Measurements from ENCODE around the gene GPHB5.
"Not testable (repeated sequence)": the region's sequence is repeated elsewhere in the genome, so short reads cannot be mapped to it uniquely, and the experiment has no call there.

The GPHB5 gene

GRCh38 chr14:63292805-63293204 is 25.9 kb downstream of the GPHB5 start:
- H3K9me3 ChIP-seq (ENCODE audit: control insufficient read depth, low read length), result no peaks in the 10 kb centered on the region
- no peaks in the 10 kb centered on the region for H3K36me3 ChIP-seq (ENCODE audit: control insufficient read depth, insufficient read depth, low read length, severe bottlenecking)
- peaks cover 26% of the 10 kb centered on the region for H3K4me1 ChIP-seq (ENCODE audit: control insufficient read depth, insufficient read depth, low read length)
- DNase-seq (ENCODE audit: low read depth), result no peak
- H3K9ac ChIP-seq (ENCODE audit: low read length), result no peak overlapping the region
- no peak overlapping the region for H3K4me3 ChIP-seq (ENCODE audit: low read length)
- H3K27me3 ChIP-seq (replicated peaks; ENCODE audit: control insufficient read depth, insufficient read depth, low read length), result no peaks in the 10 kb centered on the region

- Histone ChIP-seq H3K9me3 (ENCODE audit: control insufficient read depth, low read length) (no peaks in the 10 kb centered on the region), H3K27me3 (replicated peaks; ENCODE audit: control insufficient read depth, insufficient read depth, low read length) (no peaks in the 10 kb centered on the region), H3K4me3 (ENCODE audit: low read length) (no peak overlapping the region), H3K4me1 (ENCODE audit: control insufficient read depth, insufficient read depth, low read length) (peaks cover 17% of the 10 kb centered on the region), H3K36me3 (ENCODE audit: control insufficient read depth, insufficient read depth, low read length, severe bottlenecking) (no peaks in the 10 kb centered on the region), H3K9ac (ENCODE audit: low read length) (peak overlapping the region; percentile 27)
- no peak for DNase-seq (ENCODE audit: low read depth)
These were observed 27.8 kb downstream of the GPHB5 start for GRCh38 chr14:63290741-63291430.

GRCh38 chr14:63288853-63289252 is 29.9 kb downstream of the GPHB5 start:
- H3K36me3 ChIP-seq (ENCODE audit: control insufficient read depth, insufficient read depth, low read length, severe bottlenecking), result no peaks in the 10 kb centered on the region
- no peak for DNase-seq (ENCODE audit: low read depth)
- H3K9ac ChIP-seq (ENCODE audit: low read length), result no peak overlapping the region
- peaks cover 15% of the 10 kb centered on the region for H3K4me1 ChIP-seq (ENCODE audit: control insufficient read depth, insufficient read depth, low read length)
- no peaks in the 10 kb centered on the region for H3K27me3 ChIP-seq (replicated peaks; ENCODE audit: control insufficient read depth, insufficient read depth, low read length)
- H3K9me3 ChIP-seq (ENCODE audit: control insufficient read depth, low read length), result no peaks in the 10 kb centered on the region
- no peak overlapping the region for H3K4me3 ChIP-seq (ENCODE audit: low read length)

GRCh38 chr14:63287666-63288483 is 30.9 kb downstream of the GPHB5 start:
- H3K9ac ChIP-seq (ENCODE audit: low read length), result no peak overlapping the region
- no peaks in the 10 kb centered on the region for H3K9me3 ChIP-seq (ENCODE audit: control insufficient read depth, low read length)
- no peaks in the 10 kb centered on the region for H3K27me3 ChIP-seq (replicated peaks; ENCODE audit: control insufficient read depth, insufficient read depth, low read length)
- no peaks in the 10 kb centered on the region for H3K36me3 ChIP-seq (ENCODE audit: control insufficient read depth, insufficient read depth, low read length, severe bottlenecking)
- no peak overlapping the region for H3K4me3 ChIP-seq (ENCODE audit: low read length)
- DNase-seq (ENCODE audit: low read depth), result peak; percentile 60
- H3K4me1 ChIP-seq (ENCODE audit: control insufficient read depth, insufficient read depth, low read length), result peaks cover 16% of the 10 kb centered on the region

- Histone ChIP-seq H3K4me1 (ENCODE audit: control insufficient read depth, insufficient read depth, low read length) (peaks cover 14% of the 10 kb centered on the region), H3K36me3 (ENCODE audit: control insufficient read depth, insufficient read depth, low read length, severe bottlenecking) (no peaks in the 10 kb centered on the region), H3K27me3 (replicated peaks; ENCODE audit: control insufficient read depth, insufficient read depth, low read length) (no peaks in the 10 kb centered on the region), H3K9ac (ENCODE audit: low read length) (no peak overlapping the region), H3K9me3 (ENCODE audit: control insufficient read depth, low read length) (no peaks in the 10 kb centered on the region), H3K4me3 (ENCODE audit: low read length) (no peak overlapping the region)
- no peak for DNase-seq (ENCODE audit: low read depth)
These were observed 32.7 kb downstream of the GPHB5 start for GRCh38 chr14:63286071-63286470.

GRCh38 chr14:63283884-63284248 is 34.9 kb downstream of the GPHB5 start:
- no peak for DNase-seq (ENCODE audit: low read depth)

GRCh38 chr14:63282997-63283883 is 35.5 kb downstream of the GPHB5 start:
- Histone ChIP-seq H3K4me1 (ENCODE audit: control insufficient read depth, insufficient read depth, low read length) (peaks cover 5% of the 10 kb centered on the region), H3K4me3 (ENCODE audit: low read length) (peak overlapping the region; percentile 53), H3K9me3 (ENCODE audit: control insufficient read depth, low read length) (no peaks in the 10 kb centered on the region), H3K9ac (ENCODE audit: low read length) (peak overlapping the region; percentile 16), H3K36me3 (ENCODE audit: control insufficient read depth, insufficient read depth, low read length, severe bottlenecking) (no peaks in the 10 kb centered on the region), H3K27me3 (replicated peaks; ENCODE audit: control insufficient read depth, insufficient read depth, low read length) (no peaks in the 10 kb centered on the region)
- DNase-seq (ENCODE audit: low read depth), result no peak

More at GRCh38 chr14:63283884-63284248, 34.9 kb downstream of the GPHB5 start:
- H3K9me3 ChIP-seq (ENCODE audit: control insufficient read depth, low read length), result no peaks in the 10 kb centered on the region
- peaks cover 5% of the 10 kb centered on the region for H3K4me1 ChIP-seq (ENCODE audit: control insufficient read depth, insufficient read depth, low read length)
- H3K36me3 ChIP-seq (ENCODE audit: control insufficient read depth, insufficient read depth, low read length, severe bottlenecking), result no peaks in the 10 kb centered on the region
- H3K9ac ChIP-seq (ENCODE audit: low read length), result no peak overlapping the region
- H3K4me3 ChIP-seq (ENCODE audit: low read length), result no peak overlapping the region
- no peaks in the 10 kb centered on the region for H3K27me3 ChIP-seq (replicated peaks; ENCODE audit: control insufficient read depth, insufficient read depth, low read length)

- DNase-seq (ENCODE audit: low read depth); H3K9me3 ChIP-seq (ENCODE audit: control insufficient read depth, low read length); H3K36me3 ChIP-seq (ENCODE audit: control insufficient read depth, insufficient read depth, low read length, severe bottlenecking); H3K9ac ChIP-seq (ENCODE audit: low read length); H3K4me3 ChIP-seq (ENCODE audit: low read length); H3K27me3 ChIP-seq (replicated peaks; ENCODE audit: control insufficient read depth, insufficient read depth, low read length); H3K4me1 ChIP-seq (ENCODE audit: control insufficient read depth, insufficient read depth, low read length): not testable (repeated sequence)
These were observed 38.8 kb downstream of the GPHB5 start for GRCh38 chr14:63279933-63280332.

GRCh38 chr14:63277591-63278183 is 41.0 kb downstream of the GPHB5 start:
- no peaks in the 10 kb centered on the region for H3K27me3 ChIP-seq (replicated peaks; ENCODE audit: control insufficient read depth, insufficient read depth, low read length)
- no peak overlapping the region for H3K4me3 ChIP-seq (ENCODE audit: low read length)
- peaks cover 21% of the 10 kb centered on the region for H3K4me1 ChIP-seq (ENCODE audit: control insufficient read depth, insufficient read depth, low read length)
- DNase-seq (ENCODE audit: low read depth), result no peak
- H3K9ac ChIP-seq (ENCODE audit: low read length), result no peak overlapping the region
- H3K36me3 ChIP-seq (ENCODE audit: control insufficient read depth, insufficient read depth, low read length, severe bottlenecking), result no peaks in the 10 kb centered on the region
- no peaks in the 10 kb centered on the region for H3K9me3 ChIP-seq (ENCODE audit: control insufficient read depth, low read length)

GRCh38 chr14:63276492-63277342 is 42.0 kb downstream of the GPHB5 start:
- Histone ChIP-seq H3K27me3 (replicated peaks; ENCODE audit: control insufficient read depth, insufficient read depth, low read length) (no peaks in the 10 kb centered on the region), H3K9me3 (ENCODE audit: control insufficient read depth, low read length) (no peaks in the 10 kb centered on the region), H3K4me3 (ENCODE audit: low read length) (no peak overlapping the region), H3K36me3 (ENCODE audit: control insufficient read depth, insufficient read depth, low read length, severe bottlenecking) (no peaks in the 10 kb centered on the region), H3K9ac (ENCODE audit: low read length) (no peak overlapping the region), H3K4me1 (ENCODE audit: control insufficient read depth, insufficient read depth, low read length) (peaks cover 18% of the 10 kb centered on the region)
- peak; percentile 86 for DNase-seq (ENCODE audit: low read depth)

Measured in adipocyte (in vitro differentiated cells).